Measurements from ENCODE around the gene SLC4A2. TPM values are rescaled to one million over a fixed set of nuclear protein-coding genes. Genes with fewer than 3 reads are reported as not detected.
A peak's percentile ranks its signal among the peaks of the same experiment; 100 is the strongest.

SLC4A2 gene
- total RNA-seq, 6 experiments from 2014 or later, result 74.0 to 140 (median 106) TPM

- peaks cover 0 to 30% (median 14%) of the 10 kb centered on the region in 4 donors for H3K4me1 ChIP-seq
- no peak for ATAC-seq
- no peak overlapping the region for H3K4me3 ChIP-seq
- no peak for TF ChIP-seq POLR2A (IDR thresholded peaks at IDR 0.05)
- TF ChIP-seq, protein P1, sequence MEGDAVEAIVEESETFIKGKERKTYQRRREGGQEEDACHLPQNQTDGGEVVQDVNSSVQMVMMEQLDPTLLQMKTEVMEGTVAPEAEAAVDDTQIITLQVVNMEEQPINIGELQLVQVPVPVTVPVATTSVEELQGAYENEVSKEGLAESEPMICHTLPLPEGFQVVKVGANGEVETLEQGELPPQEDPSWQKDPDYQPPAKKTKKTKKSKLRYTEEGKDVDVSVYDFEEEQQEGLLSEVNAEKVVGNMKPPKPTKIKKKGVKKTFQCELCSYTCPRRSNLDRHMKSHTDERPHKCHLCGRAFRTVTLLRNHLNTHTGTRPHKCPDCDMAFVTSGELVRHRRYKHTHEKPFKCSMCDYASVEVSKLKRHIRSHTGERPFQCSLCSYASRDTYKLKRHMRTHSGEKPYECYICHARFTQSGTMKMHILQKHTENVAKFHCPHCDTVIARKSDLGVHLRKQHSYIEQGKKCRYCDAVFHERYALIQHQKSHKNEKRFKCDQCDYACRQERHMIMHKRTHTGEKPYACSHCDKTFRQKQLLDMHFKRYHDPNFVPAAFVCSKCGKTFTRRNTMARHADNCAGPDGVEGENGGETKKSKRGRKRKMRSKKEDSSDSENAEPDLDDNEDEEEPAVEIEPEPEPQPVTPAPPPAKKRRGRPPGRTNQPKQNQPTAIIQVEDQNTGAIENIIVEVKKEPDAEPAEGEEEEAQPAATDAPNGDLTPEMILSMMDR (IDR thresholded peaks at IDR 0.05), result no peak
- no peaks in the 10 kb centered on the region for H3K36me3 ChIP-seq
- no peaks in the 10 kb centered on the region for H3K9me3 ChIP-seq
- WGBS (ENCODE audit: insufficient coverage, low coverage, low lambda C conversion rate, missing lambda C conversion rate), result 41% methylated on average over 3 of the region's 14 CpGs
- H3K27ac ChIP-seq, result no peak overlapping the region
- intact Hi-C loops (cut with DNase I), result no loop called here
- no peak for DNase-seq
- no peaks in the 10 kb centered on the region for H3K27me3 ChIP-seq
Measured at GRCh38 chr7:151091988-151092387, 32.6 kb downstream of the SLC4A2 start.

GRCh38 chr7:151093748-151094147 is 34.4 kb downstream of the SLC4A2 start:
- H3K27ac ChIP-seq, result no peak overlapping the region
- no peak for TF ChIP-seq POLR2A (IDR thresholded peaks at IDR 0.05)
- TF ChIP-seq, protein P1 (IDR thresholded peaks at IDR 0.05), result no peak
- WGBS (ENCODE audit: insufficient coverage, low coverage, low lambda C conversion rate, missing lambda C conversion rate), result 90% methylated on average over 1 of the region's 6 CpGs
- no peak overlapping the region for H3K4me3 ChIP-seq
- peaks cover 0 to 20% (median 10%) of the 10 kb centered on the region in 4 donors for H3K4me1 ChIP-seq
- DNase-seq, result no peak
- no peaks in the 10 kb centered on the region for H3K9me3 ChIP-seq
- no peaks in the 10 kb centered on the region for H3K27me3 ChIP-seq
- intact Hi-C loops (cut with DNase I), result no loop called here
- H3K36me3 ChIP-seq, result no peaks in the 10 kb centered on the region
- no peak for ATAC-seq

GRCh38 chr7:151094675-151095074 is 35.3 kb downstream of the SLC4A2 start:
- ATAC-seq, result no peak
- WGBS (ENCODE audit: insufficient coverage, low coverage, low lambda C conversion rate, missing lambda C conversion rate), result 66% methylated on average over 5 of the region's 5 CpGs

GRCh38 chr7:151095123-151095797 is 35.9 kb downstream of the SLC4A2 start:
- H3K9me3 ChIP-seq, result no peaks in the 10 kb centered on the region
- no peaks in the 10 kb centered on the region for H3K36me3 ChIP-seq
- no peaks in the 10 kb centered on the region for H3K27me3 ChIP-seq
- intact Hi-C loops (cut with DNase I), result no loop called here
- TF ChIP-seq, protein P1 (IDR thresholded peaks at IDR 0.05), result no peak
- no peak for TF ChIP-seq POLR2A (IDR thresholded peaks at IDR 0.05)
- ATAC-seq (peak in 2 of 4 donors; percentile 17), DNase-seq (no peak)
- no peak overlapping the region for H3K27ac ChIP-seq
- WGBS (ENCODE audit: insufficient coverage, low coverage, low lambda C conversion rate, missing lambda C conversion rate), result 64% methylated on average over 9 of the region's 10 CpGs
- H3K4me1 ChIP-seq, result peaks cover 0 to 8% (median 0%) of the 10 kb centered on the region in 4 donors
- H3K4me3 ChIP-seq, result no peak overlapping the region

More at GRCh38 chr7:151094675-151095074, 35.3 kb downstream of the SLC4A2 start:
- intact Hi-C loops (cut with DNase I), result no loop called here
- H3K27me3 ChIP-seq, result no peaks in the 10 kb centered on the region
- H3K4me3 ChIP-seq, result no peak overlapping the region
- TF ChIP-seq, protein P1 (IDR thresholded peaks at IDR 0.05), result no peak
- no peak for TF ChIP-seq POLR2A (IDR thresholded peaks at IDR 0.05)
- no peak for DNase-seq
- no peaks in the 10 kb centered on the region for H3K9me3 ChIP-seq
- peaks cover 0 to 11% (median 4%) of the 10 kb centered on the region in 4 donors for H3K4me1 ChIP-seq
- H3K27ac ChIP-seq, result no peak overlapping the region
- H3K36me3 ChIP-seq, result no peaks in the 10 kb centered on the region

Measured in right lobe of liver (tissue), 6 donors.